Breast epithelium (tissue), 4 donors: ENCODE results near the gene NR2E3. TPM values are rescaled to one million over a fixed set of nuclear protein-coding genes. Genes with fewer than 3 reads are reported as not detected.
"Not testable (repeated sequence)": the region's sequence is repeated elsewhere in the genome, so short reads cannot be mapped to it uniquely, and the experiment has no call there.

ENCODE experiments used
- DNase-seq, 2 donors: peaks; one replicate each; pipeline ENCODE4 v3.0.0-alpha.2; 2019; ENCODE audit warnings: low spot score in 2 of 2
- H3K27ac ChIP-seq, 2 donors: fragments of 200-600 bp; sonication (generic) in 1 of 2; one replicate each; pipeline ENCODE4 v1.5.1; 2016 to 2019; ENCODE audit warnings: mild to moderate bottlenecking in 1 of 2
- H3K27me3 ChIP-seq, 2 donors: fragments of 200-600 bp; sonication (generic) in 1 of 2; one replicate each; pipeline versions ENCODE4 v1.5.1 to v1.6.0; 2017 to 2019; ENCODE audit warnings: control low read depth in 1 of 2, mild to moderate bottlenecking in 1 of 2
- H3K36me3 ChIP-seq: fragments of 200-600 bp; one replicate; pipeline ENCODE4 v1.5.1; 2019
- H3K4me1 ChIP-seq, 2 donors: fragments of 200-600 bp; sonication (generic); one replicate each; pipeline ENCODE4 v1.5.1; 2016 to 2019; ENCODE audit warnings: control low read depth in 1 of 2
- H3K4me3 ChIP-seq, 3 donors: fragments of 200-600 bp; sonication (generic); 1 replicate in 2 of 3; 2 replicates in 1 of 3; pipeline ENCODE4 v1.5.1; 2016 to 2019; ENCODE audit warnings: mild to moderate bottlenecking in 3 of 3, moderate library complexity in 2 of 3
- H3K9me3 ChIP-seq, 2 donors: fragments of 200-600 bp; sonication (generic) in 1 of 2; one replicate each; pipeline ENCODE4 v1.5.1; 2016 to 2019; ENCODE audit warnings: control low read depth in 1 of 2
- CTCF ChIP-seq, 3 donors: fragments of 450-650 bp; IDR thresholded peaks; one replicate each; pipeline ENCODE4 v1.5.1; 2016 to 2017; ENCODE audit warnings: antibody characterized with exemption in 3 of 3, mild to moderate bottlenecking in 3 of 3, moderate library complexity in 3 of 3
- POLR2A ChIP-seq: fragments of 450-650 bp; IDR thresholded peaks from one replicate; pipeline ENCODE4 v1.6.1; 2016; ENCODE audit warnings: antibody characterized with exemption, mild to moderate bottlenecking, moderate library complexity
- POLR2AphosphoS5 ChIP-seq, 3 donors: sonication (generic); formaldehyde crosslinking; IDR thresholded peaks; one replicate each; pipeline ENCODE4 v1.6.1; 2017; ENCODE audit warnings: antibody characterized with exemption in 3 of 3
- intact Hi-C: fragments of 100-400 bp; cut with DNase I; formaldehyde crosslinking; loops from one replicate; pipeline ENCODE4 v1.15.1; 2023; ENCODE audit warnings: low total_unique reads
- total RNA-seq, 3 donors: library from RNA; depleted of rRNA; stranded (reverse); fragments of >200 nt; gene quantifications; one replicate each; pipeline ENCODE4 v1.1.0, GENCODE V29; 2016

The NR2E3 gene
- total RNA-seq, 3 donors from 2014 or later: 1.6 to 2.9 TPM; not detected in 1

DNA sequence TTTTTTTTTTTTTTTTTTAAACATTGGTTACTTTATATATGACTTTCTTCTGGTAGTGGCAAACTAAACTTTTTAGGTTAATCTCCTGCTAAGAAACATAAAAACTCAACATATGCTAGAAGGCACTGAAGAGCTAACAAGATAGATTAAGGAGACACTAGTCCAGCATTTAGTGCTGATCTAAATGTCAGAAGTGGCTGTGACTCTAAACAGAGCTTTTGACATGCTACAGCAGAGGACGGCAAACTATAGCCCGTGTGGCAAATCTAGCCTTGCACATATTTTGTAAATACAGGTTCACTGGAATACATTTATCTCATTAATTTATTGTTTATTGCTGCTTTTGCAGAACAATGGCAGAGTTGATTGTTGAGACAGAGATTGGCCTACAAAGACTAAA lies 20.6 kb downstream of the NR2E3 start:
- Histone ChIP-seq H3K27me3 (no peaks in the 10 kb centered on the region), H3K36me3 (no peaks in the 10 kb centered on the region)

GRCh38 chr15:71841563-71841962 lies 31.2 kb downstream of the NR2E3 start:
- Histone ChIP-seq H3K27me3 (no peaks in the 10 kb centered on the region), H3K9me3 (no peaks in the 10 kb centered on the region), H3K27ac (no peak overlapping the region), H3K4me3 (no peak overlapping the region), H3K36me3 (no peaks in the 10 kb centered on the region), H3K4me1 (no peaks in the 10 kb centered on the region)
- no peak for DNase-seq
- intact Hi-C loops: no loop called here
- TF ChIP-seq CTCF (IDR thresholded peaks at IDR 0.05) (peak in 1 of 3 donors; percentile 25), POLR2A (no peak)

More for the DNA sequence above, 20.6 kb downstream of the NR2E3 start:
- Histone ChIP-seq H3K4me3 (no peak overlapping the region), H3K4me1 (no peaks in the 10 kb centered on the region), H3K27ac (no peak overlapping the region), H3K9me3 (no peaks in the 10 kb centered on the region)
- DNase-seq: no peak
- intact Hi-C loops: no loop called here
- TF ChIP-seq POLR2A (no peak), CTCF (IDR thresholded peaks at IDR 0.05) (no peak), POLR2AphosphoS5 (IDR thresholded peaks at IDR 0.05) (no peak)

DNA sequence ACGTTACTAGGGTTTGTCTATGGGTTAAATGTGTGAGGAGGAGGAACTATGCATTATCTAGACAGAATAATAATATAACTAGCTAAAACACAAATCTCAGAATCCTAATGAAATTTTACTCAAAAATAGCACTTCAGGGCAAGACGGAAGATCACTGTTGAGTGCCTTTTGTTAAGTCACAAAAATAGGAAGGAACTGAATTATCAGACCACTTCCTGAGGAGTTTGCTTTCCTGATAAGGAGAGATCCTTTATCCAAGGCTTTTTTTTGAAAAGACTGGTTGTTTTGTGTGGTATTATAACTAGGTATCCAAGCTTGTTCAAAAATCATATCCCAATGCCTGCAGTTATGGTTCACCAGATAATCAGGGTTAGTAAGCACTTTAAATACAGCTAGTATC lies 34.6 kb downstream of the NR2E3 start:
- intact Hi-C loops: no loop called here
- no peak for DNase-seq
- Histone ChIP-seq H3K4me1 (no peaks in the 10 kb centered on the region), H3K27ac (no peak overlapping the region), H3K27me3 (no peaks in the 10 kb centered on the region), H3K4me3 (no peak overlapping the region), H3K9me3 (no peaks in the 10 kb centered on the region), H3K36me3 (peaks cover 6% of the 10 kb centered on the region)
- TF ChIP-seq CTCF (IDR thresholded peaks at IDR 0.05) (no peak), POLR2A (no peak), POLR2AphosphoS5 (IDR thresholded peaks at IDR 0.05) (no peak)

- H3K27me3 ChIP-seq: no peaks in the 10 kb centered on the region
- no peak for DNase-seq
- H3K4me1 ChIP-seq: no peaks in the 10 kb centered on the region
- H3K4me3 ChIP-seq: no peak overlapping the region
- H3K27ac ChIP-seq: no peak overlapping the region
- intact Hi-C loops: no loop called here
- TF ChIP-seq POLR2A (no peak), CTCF (IDR thresholded peaks at IDR 0.05) (no peak), POLR2AphosphoS5 (IDR thresholded peaks at IDR 0.05) (no peak)
- peaks cover 5% of the 10 kb centered on the region for H3K36me3 ChIP-seq
- H3K9me3 ChIP-seq: no peaks in the 10 kb centered on the region
Measured at GRCh38 chr15:71853543-71853942, 43.2 kb downstream of the NR2E3 start.

- H3K9me3 ChIP-seq, H3K4me3 ChIP-seq, H3K4me1 ChIP-seq, H3K27me3 ChIP-seq, intact Hi-C loops, DNase-seq, H3K36me3 ChIP-seq, H3K27ac ChIP-seq: not testable (repeated sequence)
Measured at GRCh38 chr15:71858232-71858631, 47.9 kb downstream of the NR2E3 start.
